Activated naive CD4-positive, alpha-beta T cell treated with anti-CD3 and anti-CD28 coated beads for 36 hours (primary cell): ENCODE data around the gene ANKRD37. TPM values are rescaled to one million over a fixed set of nuclear protein-coding genes. Genes with fewer than 3 reads are reported as not detected.
A peak's percentile ranks its signal among the peaks of the same experiment; 100 is the strongest.

Source experiments
- CTCF ChIA-PET: fragments of 350-600 bp; sonication (Branson Sonifier 250); formaldehyde crosslinking; loops from one replicate; lab custom pipeline; 2021; ENCODE audit warnings: antibody characterized with exemption; lab: Charles Lee
- DNase-seq: peaks from one replicate; pipeline ENCODE4 v3.0.0-alpha.2; 2020
- H3K27ac Mint-ChIP-seq: one replicate; pipeline ENCODE4 v1.8.0; 2021; ENCODE audit warnings: mild to moderate bottlenecking, mixed read lengths
- H3K27me3 Mint-ChIP-seq: one replicate; pipeline ENCODE4 v1.8.0; 2021; ENCODE audit warnings: low read depth, mixed read lengths
- H3K36me3 Mint-ChIP-seq: one replicate; pipeline ENCODE4 v1.8.0; 2021; ENCODE audit warnings: low read depth, mixed read lengths
- H3K4me1 Mint-ChIP-seq: one replicate; pipeline ENCODE4 v1.8.0; 2021; ENCODE audit warnings: low read depth, mixed read lengths
- H3K4me3 Mint-ChIP-seq: one replicate; pipeline ENCODE4 v1.8.0; 2021; ENCODE audit warnings: mild to moderate bottlenecking, moderate library complexity, mixed read lengths
- H3K9me3 Mint-ChIP-seq: one replicate; pipeline ENCODE4 v1.8.0; 2021; ENCODE audit warnings: mixed read lengths
- intact Hi-C: fragments of 100-400 bp; cut with micrococcal nuclease; formaldehyde crosslinking; loops from one replicate; pipeline ENCODE4 v1.15.1; 2023
- total RNA-seq, 2 experiments: library from RNA; stranded (reverse); gene quantifications; one replicate each; pipeline ENCODE4 v1.2.3, GENCODE V29; 2021

ANKRD37 gene
- total RNA-seq, 2 experiments from 2014 or later: 10.5 to 13.6 TPM

GRCh38 chr4:185405296-185405999 lies 8.8 kb downstream of the ANKRD37 start:
- CTCF ChIA-PET: interaction anchor here (1.0 to 1.3 kb wide), 2 partner anchors 196 to 366 kb away, joined by 3 to 5 read pairs; partner anchors contain the start of gene SNX25
- DNase-seq: no peak
- peaks cover 17% of the 10 kb centered on the region for H3K36me3 Mint-ChIP-seq
- no peaks in the 10 kb centered on the region for H3K9me3 Mint-ChIP-seq
- H3K4me1 Mint-ChIP-seq: peaks cover 3% of the 10 kb centered on the region
- no peak overlapping the region for H3K27ac Mint-ChIP-seq
- H3K4me3 Mint-ChIP-seq: no peak overlapping the region
- H3K27me3 Mint-ChIP-seq: no peaks in the 10 kb centered on the region
- intact Hi-C loops: no loop called here

GRCh38 chr4:185408432-185408831 lies 11.8 kb downstream of the ANKRD37 start:
- Mint-ChIP-seq H3K9me3 (no peaks in the 10 kb centered on the region), H3K4me1 (no peaks in the 10 kb centered on the region), H3K27me3 (no peaks in the 10 kb centered on the region), H3K36me3 (peaks cover 18% of the 10 kb centered on the region), H3K27ac (no peak overlapping the region), H3K4me3 (no peak overlapping the region)
- intact Hi-C loops: no loop called here
- CTCF ChIA-PET: no interaction called here
- no peak for DNase-seq

DNA sequence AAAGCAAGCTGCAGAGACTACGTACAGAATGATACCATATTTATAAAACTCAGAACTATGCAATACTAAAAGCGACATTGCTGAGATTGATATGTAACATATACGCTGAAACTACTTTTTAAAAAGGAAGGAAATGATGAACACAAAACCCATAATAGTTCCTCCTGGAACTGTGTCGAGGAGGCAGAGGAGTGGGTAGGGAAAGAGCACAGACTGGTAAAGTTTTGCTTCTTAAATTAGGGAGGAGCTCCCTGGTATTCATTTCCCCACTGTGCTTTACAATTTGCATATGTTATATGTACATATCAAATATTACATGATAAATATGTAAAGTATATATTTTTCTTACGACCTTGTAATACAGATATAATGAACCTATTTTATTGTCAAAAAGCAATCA lies 15.2 kb downstream of the ANKRD37 start:
- intact Hi-C loops: no loop called here
- DNase-seq: no peak
- Mint-ChIP-seq H3K9me3 (no peaks in the 10 kb centered on the region), H3K4me1 (no peaks in the 10 kb centered on the region), H3K4me3 (no peak overlapping the region), H3K36me3 (peaks cover 12% of the 10 kb centered on the region), H3K27me3 (no peaks in the 10 kb centered on the region), H3K27ac (no peak overlapping the region)
- CTCF ChIA-PET: no interaction called here

DNA sequence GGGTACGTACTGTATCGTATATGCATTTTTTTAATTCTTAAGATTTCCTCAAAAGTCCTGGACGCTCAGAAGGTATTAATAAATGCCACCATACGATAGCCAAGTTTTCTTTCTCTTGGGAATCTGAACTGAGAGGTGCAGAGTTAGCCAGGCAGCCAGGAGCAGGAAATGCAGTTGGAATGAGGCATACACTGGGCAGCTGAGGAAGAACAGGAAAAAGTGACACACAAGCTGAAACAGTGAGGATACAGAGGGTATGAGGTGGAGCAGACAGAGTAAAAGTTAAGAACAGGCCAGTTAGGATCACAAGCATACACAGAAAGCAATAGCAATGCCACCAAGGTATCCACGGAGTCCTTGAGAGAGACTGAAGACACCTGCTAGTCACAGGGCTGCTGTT lies 15.8 kb downstream of the ANKRD37 start:
- H3K4me1 Mint-ChIP-seq: no peaks in the 10 kb centered on the region
- H3K9me3 Mint-ChIP-seq: no peaks in the 10 kb centered on the region
- no peak overlapping the region for H3K4me3 Mint-ChIP-seq
- intact Hi-C loops: no loop called here
- H3K36me3 Mint-ChIP-seq: peaks cover 16% of the 10 kb centered on the region
- DNase-seq: no peak
- CTCF ChIA-PET: no interaction called here
- H3K27me3 Mint-ChIP-seq: no peaks in the 10 kb centered on the region
- no peak overlapping the region for H3K27ac Mint-ChIP-seq

DNA sequence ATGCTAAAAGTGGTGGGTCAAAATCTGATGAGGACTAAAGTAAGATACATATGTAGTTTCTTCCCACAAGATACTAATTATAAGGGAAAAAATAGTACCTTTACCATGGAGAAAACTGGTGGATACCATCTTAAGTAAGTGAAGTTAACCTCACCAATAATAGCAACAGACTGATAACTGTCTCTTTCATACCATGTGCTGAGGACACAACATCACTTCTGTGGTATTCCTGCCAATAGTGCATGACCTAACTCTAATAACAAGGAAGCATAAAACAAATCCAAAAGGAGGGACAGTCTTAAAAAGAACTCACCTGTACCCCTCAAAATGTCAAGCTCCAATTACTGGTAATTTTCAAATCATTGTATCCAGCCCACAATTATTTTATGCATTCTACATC lies 20.3 kb downstream of the ANKRD37 start:
- CTCF ChIA-PET: interaction anchor here (0.8 kb wide), 1 partner anchor 10 kb away, joined by 3 read pairs; no protein-coding TSS in a partner anchor
- H3K27ac Mint-ChIP-seq: no peak overlapping the region
- H3K9me3 Mint-ChIP-seq: no peaks in the 10 kb centered on the region
- DNase-seq: no peak
- intact Hi-C loops: no loop called here
- peaks cover 6% of the 10 kb centered on the region for H3K4me1 Mint-ChIP-seq
- H3K27me3 Mint-ChIP-seq: no peaks in the 10 kb centered on the region
- H3K36me3 Mint-ChIP-seq: peaks cover 14% of the 10 kb centered on the region
- H3K4me3 Mint-ChIP-seq: no peak overlapping the region

- intact Hi-C loops: no loop called here
- Mint-ChIP-seq H3K4me3 (no peak overlapping the region), H3K27ac (no peak overlapping the region), H3K36me3 (peaks cover 10% of the 10 kb centered on the region), H3K9me3 (no peaks in the 10 kb centered on the region), H3K4me1 (peaks cover 28% of the 10 kb centered on the region), H3K27me3 (no peaks in the 10 kb centered on the region)
- CTCF ChIA-PET: no interaction called here
- DNase-seq: no peak
Measured at GRCh38 chr4:185421366-185422124, 24.9 kb downstream of the ANKRD37 start.

DNA sequence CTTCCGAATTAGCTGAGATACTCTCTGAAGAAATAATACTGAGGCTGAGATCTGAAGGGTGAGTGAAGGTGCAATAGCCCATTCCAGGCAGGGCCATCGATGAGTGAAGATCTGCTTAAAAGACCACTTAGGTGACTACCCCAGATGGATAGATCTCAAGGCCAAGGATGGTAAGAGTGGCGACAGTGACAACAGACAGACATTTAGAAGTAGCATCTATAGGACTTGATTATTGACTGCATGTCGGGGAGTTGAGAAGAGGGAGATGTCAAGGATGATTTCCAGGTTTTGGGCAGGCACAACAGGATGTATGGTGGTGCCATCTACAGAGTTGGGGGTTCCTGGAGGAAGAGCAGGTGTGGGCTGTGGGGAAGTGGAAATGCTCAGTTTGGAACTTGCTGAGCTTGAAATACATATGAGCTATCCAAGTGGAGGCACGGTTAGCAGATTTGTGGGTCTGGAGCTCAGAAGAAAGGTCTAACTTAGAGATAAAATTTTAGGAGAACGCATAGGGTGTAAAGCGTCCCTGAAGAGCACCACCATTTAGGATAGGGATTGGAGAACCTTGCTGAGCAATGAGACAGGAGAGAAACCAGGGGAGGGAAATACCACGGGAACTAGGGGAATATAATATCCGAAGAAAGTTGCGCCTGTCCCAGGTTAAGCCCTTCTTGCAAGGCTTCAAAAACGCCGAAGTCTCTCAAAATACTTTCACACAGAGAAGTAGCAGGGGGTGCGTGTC lies 28.4 kb downstream of the ANKRD37 start:
- H3K36me3 Mint-ChIP-seq: peaks cover 1% of the 10 kb centered on the region
- H3K27ac Mint-ChIP-seq: peak overlapping the region; percentile 96
- DNase-seq: peak; percentile 9
- intact Hi-C loops: loop anchor here (1.0 to 5.0 kb wide), 6 partner anchors 29 to 767 kb away; partner anchors contain the start of genes ANKRD37, CCDC110, CYP4V2 and SLC25A4
- peak overlapping the region; percentile 76 for H3K4me3 Mint-ChIP-seq
- CTCF ChIA-PET: no interaction called here
- peaks cover 28% of the 10 kb centered on the region for H3K4me1 Mint-ChIP-seq
- H3K27me3 Mint-ChIP-seq: no peaks in the 10 kb centered on the region
- H3K9me3 Mint-ChIP-seq: no peaks in the 10 kb centered on the region

GRCh38 chr4:185425647-185426352 lies 29.2 kb downstream of the ANKRD37 start, which contains the start of gene UFSP2:
Gene UFSP2 (minus strand): TSS chr4:185425964. CDS start chr4:185425868, 96 bp downstream.
- CTCF ChIA-PET: interaction anchor here (1.0 kb wide), 1 partner anchor 39 kb away, joined by 3 read pairs; no protein-coding TSS in a partner anchor
- peaks cover 1% of the 10 kb centered on the region for H3K27me3 Mint-ChIP-seq
- peak; percentile 86 for DNase-seq
- H3K9me3 Mint-ChIP-seq: no peaks in the 10 kb centered on the region
- peak within 1 kb of the TSS; percentile 76 for H3K4me3 Mint-ChIP-seq
- peak within 1 kb of the TSS; percentile 96 for H3K27ac Mint-ChIP-seq
- H3K36me3 Mint-ChIP-seq: peaks cover 1% of the 10 kb centered on the region
- intact Hi-C loops: loop anchor here (1.0 to 5.0 kb wide), 7 partner anchors 29 to 767 kb away; partner anchors contain the start of genes ANKRD37, CCDC110, CYP4V2 and SLC25A4
- peaks cover 28% of the 10 kb centered on the region for H3K4me1 Mint-ChIP-seq

DNA sequence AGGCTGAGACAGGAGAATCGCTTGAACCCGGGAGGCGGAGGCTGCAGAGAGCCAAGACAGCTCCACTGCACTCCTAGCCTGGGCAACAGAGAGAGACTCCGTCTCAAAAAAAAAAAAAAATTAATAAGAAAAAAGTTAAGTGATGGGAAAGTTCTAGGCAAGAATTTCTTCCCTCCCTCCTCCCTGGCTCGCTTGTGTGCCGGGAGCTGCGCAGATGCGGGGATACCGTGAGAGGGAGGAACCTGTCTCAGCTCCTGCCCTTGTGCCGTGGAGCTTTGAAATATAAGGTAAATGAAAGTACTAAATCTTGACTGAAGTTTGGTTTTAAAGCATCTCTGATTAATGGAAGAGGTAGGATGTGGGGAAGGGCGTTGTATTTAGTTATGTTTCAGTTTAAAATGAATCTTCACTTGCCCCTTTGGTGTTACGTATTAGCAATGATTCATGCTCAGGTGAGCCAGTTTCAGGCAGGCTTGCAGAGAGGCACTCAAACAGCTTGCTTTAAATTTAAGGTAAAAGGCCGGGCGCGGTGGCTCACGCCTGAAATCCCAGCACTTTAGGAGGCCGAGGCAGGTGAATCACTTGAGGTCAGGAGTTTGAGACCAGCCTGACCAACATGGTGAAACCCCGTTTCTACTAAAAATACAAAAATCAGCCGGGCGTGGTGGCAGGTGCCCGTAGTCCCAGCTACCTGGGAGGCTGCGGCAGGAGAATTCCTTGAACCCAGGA lies 30.5 kb downstream of the ANKRD37 start:
- H3K9me3 Mint-ChIP-seq: no peaks in the 10 kb centered on the region
- no peak overlapping the region for H3K4me3 Mint-ChIP-seq
- intact Hi-C loops: loop anchor here (1.0 to 5.0 kb wide), 2 partner anchors 170 to 765 kb away; partner anchors contain the start of gene CYP4V2
- CTCF ChIA-PET: no interaction called here
- no peaks in the 10 kb centered on the region for H3K36me3 Mint-ChIP-seq
- no peak overlapping the region for H3K27ac Mint-ChIP-seq
- peaks cover 1% of the 10 kb centered on the region for H3K27me3 Mint-ChIP-seq
- peaks cover 20% of the 10 kb centered on the region for H3K4me1 Mint-ChIP-seq
- DNase-seq: no peak

DNA sequence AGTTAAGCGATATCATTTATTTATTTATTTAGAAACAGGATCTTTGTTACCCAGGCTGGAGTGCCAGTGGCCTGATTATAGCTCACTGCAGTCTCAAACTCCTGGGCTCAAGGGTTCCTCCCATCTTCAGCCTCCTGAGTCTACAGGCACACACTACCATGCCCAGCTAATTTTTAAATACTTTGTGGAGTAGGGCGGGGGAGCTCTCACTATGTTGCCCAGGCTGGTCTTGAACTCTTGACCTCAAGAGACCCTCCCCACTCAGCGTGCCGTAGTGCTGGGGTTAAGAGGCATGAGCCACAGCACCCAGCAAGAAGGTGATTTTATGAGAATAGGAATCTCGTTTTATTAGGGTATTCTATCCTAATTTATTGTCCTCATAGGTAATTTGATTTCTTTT lies 33.0 kb downstream of the ANKRD37 start:
- Mint-ChIP-seq H3K27me3 (peaks cover 1% of the 10 kb centered on the region), H3K27ac (no peak overlapping the region), H3K9me3 (no peaks in the 10 kb centered on the region), H3K36me3 (no peaks in the 10 kb centered on the region), H3K4me3 (no peak overlapping the region), H3K4me1 (peaks cover 7% of the 10 kb centered on the region)
- intact Hi-C loops: loop anchor here (5.0 kb wide), 1 partner anchor 763 kb away; the partner anchor contains the start of gene CYP4V2
- CTCF ChIA-PET: interaction anchor here (0.6 kb wide), 1 partner anchor 915 kb away, joined by 3 read pairs; no protein-coding TSS in a partner anchor
- no peak for DNase-seq

- H3K4me1 Mint-ChIP-seq: no peaks in the 10 kb centered on the region
- no peak for DNase-seq
- no peaks in the 10 kb centered on the region for H3K9me3 Mint-ChIP-seq
- H3K27ac Mint-ChIP-seq: no peak overlapping the region
- H3K27me3 Mint-ChIP-seq: peaks cover 2% of the 10 kb centered on the region
- H3K36me3 Mint-ChIP-seq: no peaks in the 10 kb centered on the region
- no peak overlapping the region for H3K4me3 Mint-ChIP-seq
- intact Hi-C loops: no loop called here
- CTCF ChIA-PET: no interaction called here
Measured at GRCh38 chr4:185435466-185435865, 38.8 kb downstream of the ANKRD37 start.
